ENCODE results near the gene PDE4B. TPM values are rescaled to one million over a fixed set of nuclear protein-coding genes. Genes with fewer than 3 reads are reported as not detected.

PDE4B gene
- total RNA-seq, 1 donor, result 2.3 TPM

DNA sequence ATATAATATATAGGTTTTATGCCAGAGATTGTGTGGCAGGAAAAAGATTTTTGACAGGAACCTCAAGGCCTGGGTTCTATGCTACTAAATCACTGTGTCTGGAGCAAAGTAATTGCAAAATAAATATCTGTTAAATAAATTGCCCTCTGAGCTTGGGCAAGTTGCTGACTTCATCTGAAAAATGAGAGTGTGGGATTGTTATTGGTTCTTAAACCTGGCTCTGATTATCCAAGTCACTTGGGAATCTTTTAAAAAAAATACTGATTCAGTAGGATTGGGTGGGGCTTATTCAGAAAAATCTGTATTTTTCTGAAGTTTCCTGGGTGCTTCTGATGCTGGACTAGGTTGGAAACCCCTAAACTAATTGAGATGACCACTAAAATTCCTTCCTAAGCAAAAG, 567.1 kb downstream of the PDE4B start:
- no peak overlapping the region for H3K4me3 ChIP-seq (ENCODE audit: low read depth, low read length)
- DNase-seq (ENCODE audit: low read depth), result peak; percentile 51
- TF ChIP-seq, protein P1, sequence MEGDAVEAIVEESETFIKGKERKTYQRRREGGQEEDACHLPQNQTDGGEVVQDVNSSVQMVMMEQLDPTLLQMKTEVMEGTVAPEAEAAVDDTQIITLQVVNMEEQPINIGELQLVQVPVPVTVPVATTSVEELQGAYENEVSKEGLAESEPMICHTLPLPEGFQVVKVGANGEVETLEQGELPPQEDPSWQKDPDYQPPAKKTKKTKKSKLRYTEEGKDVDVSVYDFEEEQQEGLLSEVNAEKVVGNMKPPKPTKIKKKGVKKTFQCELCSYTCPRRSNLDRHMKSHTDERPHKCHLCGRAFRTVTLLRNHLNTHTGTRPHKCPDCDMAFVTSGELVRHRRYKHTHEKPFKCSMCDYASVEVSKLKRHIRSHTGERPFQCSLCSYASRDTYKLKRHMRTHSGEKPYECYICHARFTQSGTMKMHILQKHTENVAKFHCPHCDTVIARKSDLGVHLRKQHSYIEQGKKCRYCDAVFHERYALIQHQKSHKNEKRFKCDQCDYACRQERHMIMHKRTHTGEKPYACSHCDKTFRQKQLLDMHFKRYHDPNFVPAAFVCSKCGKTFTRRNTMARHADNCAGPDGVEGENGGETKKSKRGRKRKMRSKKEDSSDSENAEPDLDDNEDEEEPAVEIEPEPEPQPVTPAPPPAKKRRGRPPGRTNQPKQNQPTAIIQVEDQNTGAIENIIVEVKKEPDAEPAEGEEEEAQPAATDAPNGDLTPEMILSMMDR (IDR thresholded peaks at IDR 0.05; ENCODE audit: insufficient read depth, low read length), result no peak

DNA sequence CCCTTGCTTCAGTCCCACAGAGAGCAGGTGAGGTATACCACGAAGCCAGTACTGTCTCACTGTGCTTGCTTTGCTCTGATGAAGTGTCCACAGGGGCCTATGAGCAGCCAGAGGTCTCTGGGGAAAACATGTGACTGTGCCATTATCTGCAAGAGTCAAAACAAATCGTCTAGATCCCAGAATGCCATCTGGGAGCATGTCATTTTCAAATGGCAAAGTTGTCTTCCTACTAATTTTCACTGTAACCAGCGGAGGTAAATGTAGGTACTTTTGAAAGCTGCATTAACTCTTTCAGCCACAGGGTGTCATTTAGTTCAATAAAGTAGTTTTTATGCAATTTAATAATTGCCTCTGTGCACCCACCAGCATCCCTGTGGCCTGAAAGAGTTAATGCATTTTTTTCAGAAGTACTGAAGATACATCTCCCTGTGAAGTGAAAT, 567.6 kb downstream of the PDE4B start:
- no peak for DNase-seq (ENCODE audit: low read depth)
- TF ChIP-seq, protein P1 (IDR thresholded peaks at IDR 0.05; ENCODE audit: insufficient read depth, low read length), result peak; percentile 26
- no peak overlapping the region for H3K4me3 ChIP-seq (ENCODE audit: low read depth, low read length)

DNA sequence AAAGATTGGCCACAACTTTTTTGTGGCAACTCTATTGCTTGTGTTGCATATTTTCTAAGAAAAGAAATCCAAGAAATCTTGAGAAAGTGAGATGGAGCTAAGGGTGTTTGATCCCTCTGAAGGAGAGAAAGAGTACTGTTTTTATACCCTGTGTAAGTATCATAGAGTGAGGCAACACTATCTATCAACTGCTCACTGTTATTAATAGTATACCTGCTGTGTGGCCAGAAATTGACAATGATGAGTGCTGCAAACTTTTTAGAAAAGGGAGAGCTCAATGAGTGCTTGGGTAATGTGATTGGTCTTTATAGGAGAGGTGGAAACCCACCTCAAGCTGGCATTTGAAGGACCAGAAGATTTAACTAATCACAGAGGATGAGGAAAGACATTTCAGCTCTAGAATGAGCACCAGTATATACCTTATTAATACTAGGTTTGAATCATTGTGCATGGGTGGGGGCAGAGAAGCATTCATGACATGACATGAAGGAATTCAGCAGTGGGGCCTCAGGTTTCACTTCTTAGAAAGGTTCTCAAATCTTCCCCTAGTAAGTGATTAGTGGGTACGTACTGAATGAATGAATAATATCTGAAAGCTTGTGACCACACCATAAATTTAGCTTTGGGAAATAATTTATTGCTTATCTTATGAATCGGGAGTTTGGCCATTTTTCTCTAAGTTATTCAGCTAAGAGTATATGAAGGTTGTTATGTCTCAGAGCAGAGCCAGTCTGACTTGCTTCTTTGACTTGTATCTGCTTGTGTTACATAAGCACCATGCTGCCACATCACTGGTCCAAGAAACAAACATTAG, 572.1 kb downstream of the PDE4B start:
- TF ChIP-seq, protein P1 (IDR thresholded peaks at IDR 0.05; ENCODE audit: insufficient read depth, low read length), result no peak
- no peak overlapping the region for H3K4me3 ChIP-seq (ENCODE audit: low read depth, low read length)
- peak; percentile 60 for DNase-seq (ENCODE audit: low read depth)

DNA sequence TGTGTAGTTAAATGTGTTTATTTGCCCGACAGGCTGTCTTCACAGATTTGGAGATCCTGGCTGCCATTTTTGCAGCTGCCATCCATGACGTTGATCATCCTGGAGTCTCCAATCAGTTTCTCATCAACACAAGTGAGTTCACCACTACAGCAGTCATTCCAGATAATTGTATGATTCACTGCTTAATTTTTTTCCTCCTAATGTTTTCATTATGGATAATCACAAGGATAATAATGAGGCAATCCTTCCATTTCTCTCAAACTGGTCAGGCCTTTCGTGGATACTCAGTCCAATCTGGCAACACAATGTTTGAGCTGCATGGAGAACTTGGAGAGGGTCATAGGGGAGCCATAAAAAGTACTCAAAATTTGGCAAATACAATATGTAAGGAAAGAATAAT, 572.9 kb downstream of the PDE4B start:
- no peak overlapping the region for H3K4me3 ChIP-seq (ENCODE audit: low read depth, low read length)
- TF ChIP-seq, protein P1 (IDR thresholded peaks at IDR 0.05; ENCODE audit: insufficient read depth, low read length), result no peak
- peak; percentile 77 for DNase-seq (ENCODE audit: low read depth)

DNA sequence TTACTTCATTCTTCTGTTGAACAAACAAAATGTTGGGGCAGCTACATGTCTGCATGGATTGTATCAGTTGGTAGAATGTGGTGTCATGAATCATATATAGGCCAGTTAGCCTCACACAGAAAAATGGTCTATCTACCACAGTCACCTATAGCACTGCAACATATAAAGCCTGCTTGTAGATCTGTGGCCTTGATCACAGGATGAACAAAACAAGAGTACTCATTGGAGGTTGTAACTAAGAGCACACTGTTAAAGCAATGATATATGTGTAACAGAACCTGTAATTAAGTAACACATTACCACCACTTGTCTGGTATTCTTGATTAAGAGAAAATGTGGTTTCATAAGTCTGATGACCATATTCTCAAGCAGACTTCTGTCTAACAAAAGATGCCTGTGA, 573.9 kb downstream of the PDE4B start:
- DNase-seq (ENCODE audit: low read depth), result no peak
- TF ChIP-seq, protein P1 (IDR thresholded peaks at IDR 0.05; ENCODE audit: insufficient read depth, low read length), result no peak
- H3K4me3 ChIP-seq (ENCODE audit: low read depth, low read length), result no peak overlapping the region

DNA sequence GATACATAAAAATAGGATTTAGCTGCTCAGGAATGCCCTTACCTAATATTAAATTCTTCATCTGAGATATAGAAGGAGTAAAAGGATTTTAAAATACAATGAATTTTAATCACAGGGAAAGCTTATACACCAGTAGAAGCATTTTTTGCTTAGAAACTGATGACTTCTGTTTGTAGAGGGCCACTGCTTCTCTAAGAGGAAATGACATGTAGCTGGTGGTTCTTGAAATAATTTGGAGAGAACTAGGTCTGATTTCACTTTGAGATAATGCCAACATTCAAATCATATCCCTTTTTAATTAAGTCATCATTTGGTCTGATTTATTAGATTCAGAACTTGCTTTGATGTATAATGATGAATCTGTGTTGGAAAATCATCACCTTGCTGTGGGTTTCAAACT, 574.7 kb downstream of the PDE4B start:
- H3K4me3 ChIP-seq (ENCODE audit: low read depth, low read length), result no peak overlapping the region
- TF ChIP-seq, protein P1 (IDR thresholded peaks at IDR 0.05; ENCODE audit: insufficient read depth, low read length), result no peak
- no peak for DNase-seq (ENCODE audit: low read depth)
